ENCODE measurements around the gene DENND2C. TPM values are rescaled to one million over a fixed set of nuclear protein-coding genes. Genes with fewer than 3 reads are reported as not detected.

DENND2C gene
- total RNA-seq, 1 experiment from 2014 or later = 3.6 TPM

DNA sequence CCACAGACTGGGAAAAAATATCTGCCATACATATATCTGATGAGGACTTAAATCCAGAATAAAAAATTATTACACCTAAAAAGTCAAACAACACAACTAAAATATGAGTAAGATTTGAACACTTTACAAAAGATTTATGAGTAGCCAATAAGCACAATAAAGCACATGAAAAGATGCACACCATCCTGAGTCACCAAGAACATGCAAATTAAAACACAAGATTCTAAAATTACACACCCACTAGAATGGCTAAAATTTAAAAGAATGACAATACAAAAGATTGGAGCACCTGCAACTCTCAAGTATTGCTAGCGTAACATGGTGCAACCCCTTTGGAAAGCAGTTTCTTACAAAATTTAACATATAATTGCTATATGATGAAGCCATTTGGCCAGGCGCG, 30.9 kb downstream of the DENND2C start:
- Histone ChIP-seq H3K79me1 (ENCODE audit: insufficient read depth, low read depth, low read length, poor library complexity, severe bottlenecking) (no peaks in the 10 kb centered on the region), H3K23me2 (ENCODE audit: insufficient read length, low read depth, low read length, poor library complexity, severe bottlenecking) (no peaks in the 10 kb centered on the region), H2BK120ac (ENCODE audit: low read depth, low read length, poor library complexity, severe bottlenecking) (no peak overlapping the region), H3K79me2 (ENCODE audit: insufficient read depth, low read length) (no peaks in the 10 kb centered on the region), H3K4me2 (ENCODE audit: insufficient read depth, insufficient read length, low read length) (no peak overlapping the region), H4K20me1 (ENCODE audit: control insufficient read depth, insufficient read depth, insufficient read length) (no peaks in the 10 kb centered on the region), H2BK5ac (ENCODE audit: insufficient read length, low read length) (no peak overlapping the region), H2AK5ac (ENCODE audit: insufficient read length, low read length) (no peak overlapping the region), H4K8ac (replicated peaks; ENCODE audit: insufficient read length, low read depth, low read length) (no peak overlapping the region), H3K9me3 (ENCODE audit: control insufficient read depth, low read depth, low read length) (no peaks in the 10 kb centered on the region), H2BK15ac (ENCODE audit: low read depth, low read length) (no peak overlapping the region), H3K9ac (ENCODE audit: extremely low read depth, insufficient read length, low read length) (no peak overlapping the region), H2BK12ac (ENCODE audit: insufficient read length, low read depth, low read length) (no peak overlapping the region), H4K91ac (ENCODE audit: insufficient read length, low read depth, low read length) (no peak overlapping the region), H3K23ac (ENCODE audit: insufficient read length, low read depth, low read length) (no peak overlapping the region), H2BK20ac (ENCODE audit: low read depth, low read length, poor library complexity, severe bottlenecking) (no peak overlapping the region), H3K14ac (ENCODE audit: insufficient read depth, low read length) (no peak overlapping the region), H3K27me3 (ENCODE audit: insufficient read depth, low read length) (no peaks in the 10 kb centered on the region), H3K4me1 (ENCODE audit: insufficient read depth, low read length) (peaks cover 2% of the 10 kb centered on the region; the same call in 1 of the 2 replicates), H4K5ac (ENCODE audit: insufficient read length, low read depth, low read length) (no peak overlapping the region), H3K18ac (ENCODE audit: insufficient read length, low read depth, low read length) (no peak overlapping the region), H3K4ac (ENCODE audit: low read depth, low read length) (no peak overlapping the region), H3K27ac (ENCODE audit: insufficient read length, low read depth, low read length) (no peak overlapping the region), H3T11ph (ENCODE audit: low read length) (no peak overlapping the region), H2AFZ (ENCODE audit: low read length) (no peak overlapping the region), H3K56ac (ENCODE audit: insufficient read length, low read depth, low read length) (no peak overlapping the region)
- H3K4me1 Mint-ChIP-seq = peaks cover 0 to 6% of the 10 kb centered on the region in 2 experiments; a peak in 2 of 4 replicates
- no peaks in the 10 kb centered on the region for H3K36me3 Mint-ChIP-seq (ENCODE audit: insufficient read depth in 1 of 3, low read depth in 3 of 3)
- H3K27me3 Mint-ChIP-seq (ENCODE audit: low read depth) = no peaks in the 10 kb centered on the region
- no CpG with 5 or more reads among the region's 3 CpGs for WGBS (ENCODE audit: extremely low coverage, insufficient read length, low lambda C conversion rate)
- no peak overlapping the region for H3K27ac Mint-ChIP-seq
- H3K9me3 Mint-ChIP-seq = no peaks in the 10 kb centered on the region
- DNase-seq = no peak
- TF ChIP-seq, protein P1, sequence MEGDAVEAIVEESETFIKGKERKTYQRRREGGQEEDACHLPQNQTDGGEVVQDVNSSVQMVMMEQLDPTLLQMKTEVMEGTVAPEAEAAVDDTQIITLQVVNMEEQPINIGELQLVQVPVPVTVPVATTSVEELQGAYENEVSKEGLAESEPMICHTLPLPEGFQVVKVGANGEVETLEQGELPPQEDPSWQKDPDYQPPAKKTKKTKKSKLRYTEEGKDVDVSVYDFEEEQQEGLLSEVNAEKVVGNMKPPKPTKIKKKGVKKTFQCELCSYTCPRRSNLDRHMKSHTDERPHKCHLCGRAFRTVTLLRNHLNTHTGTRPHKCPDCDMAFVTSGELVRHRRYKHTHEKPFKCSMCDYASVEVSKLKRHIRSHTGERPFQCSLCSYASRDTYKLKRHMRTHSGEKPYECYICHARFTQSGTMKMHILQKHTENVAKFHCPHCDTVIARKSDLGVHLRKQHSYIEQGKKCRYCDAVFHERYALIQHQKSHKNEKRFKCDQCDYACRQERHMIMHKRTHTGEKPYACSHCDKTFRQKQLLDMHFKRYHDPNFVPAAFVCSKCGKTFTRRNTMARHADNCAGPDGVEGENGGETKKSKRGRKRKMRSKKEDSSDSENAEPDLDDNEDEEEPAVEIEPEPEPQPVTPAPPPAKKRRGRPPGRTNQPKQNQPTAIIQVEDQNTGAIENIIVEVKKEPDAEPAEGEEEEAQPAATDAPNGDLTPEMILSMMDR (conservative IDR thresholded peaks at IDR 0.05) = no peak
- H3K4me3 Mint-ChIP-seq = no peak overlapping the region
